K562 (cell line): ENCODE data around the gene HAUS1. TPM values are rescaled to one million over a fixed set of nuclear protein-coding genes. Genes with fewer than 3 reads are reported as not detected.
A peak's percentile ranks its signal among the peaks of the same experiment; 100 is the strongest.

Experiments used
- ATF7 ChIP-seq: fragments of 450-650 bp; IDR thresholded peaks from 2 replicates; pipeline ENCODE4 v1.7.1; 2014; ENCODE audit warnings: mild to moderate bottlenecking, moderate library complexity
- BACH1 ChIP-seq: fragments of 200-800 bp; sonication (Bioruptor generic); IDR thresholded peaks from 2 replicates; pipeline ENCODE4 v1.6.1; 2016; ENCODE audit warnings: missing genetic modification characterization, missing compliant biosample characterization
- CREB3 ChIP-seq: fragments of 450-650 bp; conservative IDR thresholded peaks from 2 replicates; pipeline ENCODE4 v1.6.1; 2016; ENCODE audit warnings: missing genetic modification characterization, low read depth, mild to moderate bottlenecking, missing compliant biosample characterization, moderate library complexity
- CREB5 ChIP-seq: fragments of 250-450 bp; sonication (Bioruptor Pico); IDR thresholded peaks from 2 replicates; pipeline ENCODE4 v1.5.0; 2020; ENCODE audit warnings: mild to moderate bottlenecking
- DLX4 ChIP-seq: fragments of 250-450 bp; sonication (Bioruptor Pico); IDR thresholded peaks from 2 replicates; pipeline ENCODE4 v1.6.1; 2021; ENCODE audit warnings: mild to moderate bottlenecking
- ELF4 ChIP-seq: fragments of 450-650 bp; formaldehyde crosslinking; IDR thresholded peaks from 2 replicates; pipeline ENCODE4 v1.4.0; 2022; ENCODE audit warnings: missing genetic modification characterization
- KAT8 ChIP-seq: fragments of 450-650 bp; IDR thresholded peaks from 2 replicates; pipeline ENCODE4 v1.6.1; 2016; ENCODE audit warnings: low read depth, mild to moderate bottlenecking
- REST ChIP-seq, 2 experiments: fragments of 450-650 bp; formaldehyde crosslinking in 1 of 2; IDR thresholded peaks; 2 replicates each; pipeline versions ENCODE4 v1.4.0 to v1.6.1; 2014 to 2020; ENCODE audit warnings: mild to moderate bottlenecking in 2 of 2, borderline replicate concordance in 1 of 2, low read depth in 1 of 2
- SRF ChIP-seq, 2 experiments: fragments of 250-450, 450-650 bp in 1 of 2; sonication (Bioruptor Pico) in 1 of 2; sonication (generic) in 1 of 2; formaldehyde crosslinking; IDR thresholded peaks; 2 replicates each; pipeline versions ENCODE4 v1.5.0 to v1.5.1; 2020 to 2022; ENCODE audit warnings: mild to moderate bottlenecking in 1 of 2, missing genetic modification reagents in 1 of 2
- SRSF9 ChIP-seq: fragments of 200-400 bp; formaldehyde crosslinking; IDR thresholded peaks from 2 replicates; pipeline ENCODE4 v1.6.1; 2017; ENCODE audit warnings: low read depth, low read length, borderline replicate concordance
- TAF7 ChIP-seq: fragments of 450-650 bp; IDR thresholded peaks from 2 replicates; pipeline ENCODE4 v1.6.1; 2016; ENCODE audit warnings: missing genetic modification characterization, missing compliant biosample characterization
- TARDBP ChIP-seq: fragments of 450-650 bp; IDR thresholded peaks from 2 replicates; pipeline ENCODE4 v1.6.1; 2016
- ZFP1 ChIP-seq: fragments of 450-650 bp; formaldehyde crosslinking; IDR thresholded peaks from 2 replicates; pipeline ENCODE4 v1.4.0; 2020; ENCODE audit warnings: mild to moderate bottlenecking, mixed read lengths
- ZNF133 ChIP-seq: fragments of 250-450 bp; sonication (Bioruptor Pico); IDR thresholded peaks from 2 replicates; pipeline ENCODE4 v1.4.0; 2020; ENCODE audit warnings: mild to moderate bottlenecking
- ZNF311 ChIP-seq: fragments of 250-450 bp; sonication (Bioruptor Pico); IDR thresholded peaks from 2 replicates; pipeline ENCODE4 v1.4.0; 2020; ENCODE audit warnings: mild to moderate bottlenecking, moderate library complexity
- ZNF586 ChIP-seq: fragments of 450-650 bp; formaldehyde crosslinking; conservative IDR thresholded peaks from 2 replicates; pipeline ENCODE4 v1.4.0; 2020; ENCODE audit warnings: mild to moderate bottlenecking, moderate library complexity
- polyA plus RNA-seq, 8 experiments: library from polyadenylated mRNA; depleted of rRNA in 4 of 8; stranded (reverse) in 5 of 8; unstranded in 3 of 8; fragments of >200 nt; fragmentation: Nextera tagmentation in 2 of 8; fragmentation: Illumina TruSeq in 1 of 8; extraction: Ambion mirVana in 2 of 8; extraction: Trizol in 1 of 8; gene quantifications; 2 replicates each; pipeline versions ENCODE4 v1.2.1 to v1.2.3, GENCODE V29; 2011 to 2014; ENCODE audit warnings: inconsistent platforms in 1 of 8, missing spikeins in 1 of 8
- total RNA-seq, 7 experiments: library from RNA; depleted of rRNA in 6 of 7; stranded (reverse); fragments of >200 nt in 6 of 7; fragmentation: Illumina TruSeq in 2 of 7; extraction: Trizol in 2 of 7; gene quantifications; 2 replicates each; pipeline versions ENCODE4 v1.2.1 to v1.2.3, GENCODE V29; 2011 to 2021; ENCODE audit warnings: low replicate concordance in 1 of 7

HAUS1 gene
- total and polyA plus RNA-seq, 9 of the 15 experiments (the other 6 are each of a cell fraction or from before 2014, with no cell fraction given): 45.6 to 135 (median 76.3) TPM

GRCh38 chr18:46173393-46174341 is 69.5 kb downstream of the HAUS1 start (continued):
- TF ChIP-seq REST (IDR thresholded peaks at IDR 0.05; ENCODE audit: borderline replicate concordance) (peak; percentile 45; the same call in 1 of the 2 replicates), REST (CRISPR knock-in tag; IDR thresholded peaks at IDR 0.05; ENCODE audit: low read depth) (peak; percentile 74), ZNF586 (no peak), TARDBP (no peak), ZFP1 (no peak), CREB3 (no peak), BACH1 (no peak), ELF4 (no peak), CREB5 (no peak), SRSF9 (no peak), KAT8 (no peak), ATF7 (peak; percentile 44; the same call in 1 of the 2 replicates), SRF (CRISPR knock-in tag; IDR thresholded peaks at IDR 0.05) (no peak), DLX4 (no peak), TAF7 (tag) (peak; percentile 81), ZNF311 (CRISPR knock-in tag) (no peak), ZNF133 (CRISPR knock-in tag) (no peak)
